ENCODE results near the gene DDX19B.

GRCh38 chr16:70377782-70378181, 78.8 kb downstream of the DDX19B start:
- TF ChIP-seq POLR2A (IDR thresholded peaks at IDR 0.05) (no peak), POLR2AphosphoS5 (IDR thresholded peaks at IDR 0.05) (no peak), CTCF (IDR thresholded peaks at IDR 0.05) (no peak), EP300 (IDR thresholded peaks at IDR 0.05) (no peak)

Measured in stomach (tissue), 4 donors.